Thyroid gland (tissue), 4 donors: ENCODE results near the gene KRT75. TPM values are rescaled to one million over a fixed set of nuclear protein-coding genes. Genes with fewer than 3 reads are reported as not detected.

Experiments used
- DNase-seq, 2 donors: peaks; one replicate each; pipeline ENCODE4 v3.0.0-alpha.2; 2019
- H3K27ac ChIP-seq, 3 donors: fragments of 200-600 bp; sonication (generic); 1 replicate in 2 of 3; 2 replicates in 1 of 3; pipeline ENCODE4 v1.5.1; 2016 to 2019; ENCODE audit warnings: mild to moderate bottlenecking in 1 of 3, moderate library complexity in 1 of 3
- H3K27me3 ChIP-seq: fragments of 200-600 bp; sonication (generic); one replicate; pipeline ENCODE4 v1.5.1; 2019
- H3K36me3 ChIP-seq, 2 donors: fragments of 200-600 bp; sonication (generic); one replicate each; pipeline ENCODE4 v1.5.1; 2016 to 2019
- H3K4me1 ChIP-seq, 2 donors: fragments of 200-600 bp; sonication (generic); one replicate each; pipeline ENCODE4 v1.5.1; 2017 to 2019
- H3K4me3 ChIP-seq, 3 donors: fragments of 200-600 bp; sonication (generic); replicated peaks in 1 of 3; 1 replicate in 2 of 3; 2 replicates in 1 of 3; pipeline ENCODE4 v1.5.1; 2016; ENCODE audit warnings: mild to moderate bottlenecking in 1 of 3
- H3K9me3 ChIP-seq: fragments of 200-600 bp; sonication (generic); one replicate; pipeline ENCODE4 v1.5.1; 2017
- CTCF ChIP-seq, 6 experiments: fragments of 200-600 bp in 3 of 6; fragments of 450-650 bp in 3 of 6; sonication (generic) in 3 of 6; IDR thresholded peaks; one replicate each; pipeline ENCODE4 v1.5.1; 2016 to 2019; ENCODE audit warnings: antibody characterized with exemption in 6 of 6, mild to moderate bottlenecking in 2 of 6, inconsistent platforms in 1 of 6, moderate library complexity in 1 of 6
- POLR2A ChIP-seq, 2 donors: fragments of 450-650 bp; IDR thresholded peaks; one replicate each; pipeline ENCODE4 v1.6.1; 2017; ENCODE audit warnings: antibody characterized with exemption in 2 of 2, mild to moderate bottlenecking in 2 of 2, moderate library complexity in 1 of 2
- WGBS, 2 donors: methylation state at CpG; one replicate each; pipeline ENCODE4 v1.1.5; 2017; 5-methylcytosine and 5-hydroxymethylcytosine counted together
- intact Hi-C: fragments of 100-400 bp; cut with DNase I; formaldehyde crosslinking; loops from one replicate; pipeline ENCODE4 v1.15.1; 2023
- total RNA-seq, 4 donors: library from RNA; depleted of rRNA; stranded (reverse); fragments of >200 nt; gene quantifications; one replicate each; pipeline ENCODE4 v1.2.3, GENCODE V29; 2016

The KRT75 gene
- total RNA-seq, 4 donors from 2014 or later, result not detected

DNA sequence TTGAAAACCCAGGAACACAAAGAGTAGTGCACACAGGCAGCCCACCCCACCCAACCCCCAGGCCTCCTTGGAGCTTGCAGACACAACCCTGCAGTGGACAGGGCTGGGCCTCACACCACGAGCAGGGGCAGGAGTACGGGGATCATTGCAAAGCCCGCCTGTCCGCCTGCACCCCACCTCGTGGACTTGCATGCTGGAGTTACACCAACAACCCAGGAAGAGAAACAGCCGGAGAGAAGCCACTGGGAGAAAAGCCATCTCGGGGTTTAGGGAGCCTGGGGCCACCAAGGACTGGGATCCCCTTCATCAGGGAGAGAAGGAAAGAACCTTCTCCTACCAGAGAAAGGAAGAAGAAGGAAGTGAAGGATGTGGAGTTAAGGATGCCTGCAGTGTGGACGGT, 56.9 kb downstream of the KRT75 start:
- intact Hi-C loops, result loop anchor here (5.0 to 10.0 kb wide), 2 partner anchors 128 to 500 kb away; no protein-coding TSS in a partner anchor
- no peak for DNase-seq
- H3K27me3 ChIP-seq, result no peaks in the 10 kb centered on the region
- H3K36me3 ChIP-seq, result no peaks in the 10 kb centered on the region
- H3K9me3 ChIP-seq, result no peaks in the 10 kb centered on the region
- no peak for TF ChIP-seq POLR2A (IDR thresholded peaks at IDR 0.05)
- TF ChIP-seq CTCF (IDR thresholded peaks at IDR 0.05), result no peak
- WGBS, 2 donors, result 91 to 95% methylated on average over 8 of the region's 8 CpGs
- H3K4me1 ChIP-seq, result peaks cover under 1 to 2% of the 10 kb centered on the region in 2 donors
- no peak overlapping the region for H3K4me3 ChIP-seq
- no peak overlapping the region for H3K27ac ChIP-seq

Other genes with a start within 250 kb of the KRT75 start
- 1 to 10 TPM in 1 of 4 donors, under 1 TPM in 1, not detected in 2; 0.34 to 1.6 TPM for gene KRT80, start 242.4 kb downstream of the KRT75 start, total RNA-seq
- 100 to 1,000 TPM; 333 to 826 (median 460) TPM for gene KRT7, start 201.1 kb downstream of the KRT75 start, total RNA-seq
- 1 to 10 TPM in 1 of 4 donors, under 1 TPM in 3; 0.13 to 1.1 (median 0.42) TPM for gene KRT86, start 159.7 kb downstream of the KRT75 start, total RNA-seq
- under 1 TPM in 2 of 4 donors, not detected in 2; 0.11 to 0.71 TPM for gene KRT81, start 142.8 kb downstream of the KRT75 start, total RNA-seq
- gene KRT83, start 113.0 kb downstream of the KRT75 start, total RNA-seq, result under 1 TPM in 3 of 4 donors, not detected in 1; 0.22 to 0.46 (median 0.40) TPM
- not detected for gene KRT85, start 66.9 kb downstream of the KRT75 start, total RNA-seq
- not detected for gene KRT84, start 48.7 kb downstream of the KRT75 start, total RNA-seq
- gene KRT82, start 28.0 kb downstream of the KRT75 start, total RNA-seq, result not detected
- gene KRT6B, start 17.8 kb upstream of the KRT75 start, total RNA-seq, result not detected
- not detected for gene KRT6C, start 39.4 kb upstream of the KRT75 start, total RNA-seq
- under 1 TPM in 1 of 4 donors, not detected in 3; 0.27 TPM for gene KRT6A, start 58.9 kb upstream of the KRT75 start, total RNA-seq
- 1 to 10 TPM in 1 of 4 donors, not detected in 3; 1.4 TPM for gene KRT5, start 86.0 kb upstream of the KRT75 start, total RNA-seq
- not detected for gene KRT71, start 118.8 kb upstream of the KRT75 start, total RNA-seq
- not detected for gene KRT74, start 139.5 kb upstream of the KRT75 start, total RNA-seq
- gene KRT72, start 167.1 kb upstream of the KRT75 start, total RNA-seq, result not detected
- not detected for gene KRT73, start 184.2 kb upstream of the KRT75 start, total RNA-seq
- 1 to 10 TPM in 1 of 4 donors, not detected in 3; 1.3 TPM for gene KRT2, start 217.8 kb upstream of the KRT75 start, total RNA-seq
- 1 to 10 TPM in 1 of 4 donors, not detected in 3; 2.8 TPM for gene KRT1, start 246.0 kb upstream of the KRT75 start, total RNA-seq